ENCODE results near the gene SH3D19. TPM values are rescaled to one million over a fixed set of nuclear protein-coding genes. Genes with fewer than 3 reads are reported as not detected.

The SH3D19 gene
- total RNA-seq, 4 donors from 2014 or later, result 35.6 to 73.1 (median 50.5) TPM

GRCh38 chr4:151359576-151359975 lies 34.2 kb upstream of the SH3D19 start:
- Histone ChIP-seq H3K9me3 (no peaks in the 10 kb centered on the region), H3K4me3 (no peak overlapping the region), H3K4me1 (peaks cover 0 to 7% of the 10 kb centered on the region in 2 donors), H3K27me3 (no peaks in the 10 kb centered on the region), H3K36me3 (no peaks in the 10 kb centered on the region), H3K27ac (no peak overlapping the region)
- in situ Hi-C loops (cut with MboI; ENCODE audit: low sequenced_read_pairs in 4 of 4) (loop anchor here in 3 of 4 donors (25.0 kb wide), 2 partner anchors 247 to 253 kb away; no protein-coding TSS in a partner anchor), intact Hi-C loops (cut with DNase I; ENCODE audit: low total_unique reads) (no loop called here)
- TF ChIP-seq POLR2A (IDR thresholded peaks at IDR 0.05) (no peak), CTCF (IDR thresholded peaks at IDR 0.05 in 4 of 5, conservative IDR thresholded peaks at IDR 0.05 in 1 of 5) (no peak)
- DNase-seq (no peak), ATAC-seq (no peak)

GRCh38 chr4:151358266-151358665 lies 32.9 kb upstream of the SH3D19 start:
- intact Hi-C loops (cut with DNase I; ENCODE audit: low total_unique reads) (no loop called here), in situ Hi-C loops (cut with MboI; ENCODE audit: low sequenced_read_pairs in 4 of 4) (loop anchor here in 3 of 4 donors (25.0 kb wide), 2 partner anchors 246 to 254 kb away; no protein-coding TSS in a partner anchor)
- no peak for DNase-seq
- ATAC-seq, result no peak
- peaks cover 0 to 7% of the 10 kb centered on the region in 2 donors for H3K4me1 ChIP-seq
- H3K36me3 ChIP-seq, result no peaks in the 10 kb centered on the region
- H3K9me3 ChIP-seq, result no peaks in the 10 kb centered on the region
- H3K27ac ChIP-seq, result no peak overlapping the region
- no peak for TF ChIP-seq CTCF (IDR thresholded peaks at IDR 0.05 in 4 of 5, conservative IDR thresholded peaks at IDR 0.05 in 1 of 5)
- TF ChIP-seq POLR2A (IDR thresholded peaks at IDR 0.05), result no peak
- no peak overlapping the region for H3K4me3 ChIP-seq
- H3K27me3 ChIP-seq, result no peaks in the 10 kb centered on the region

GRCh38 chr4:151356510-151356909 lies 31.1 kb upstream of the SH3D19 start:
- H3K36me3 ChIP-seq, result no peaks in the 10 kb centered on the region
- no peak for DNase-seq
- no peak overlapping the region for H3K27ac ChIP-seq
- no peak for TF ChIP-seq CTCF (IDR thresholded peaks at IDR 0.05 in 4 of 5, conservative IDR thresholded peaks at IDR 0.05 in 1 of 5)
- in situ Hi-C loops (cut with MboI; ENCODE audit: low sequenced_read_pairs in 4 of 4), result loop anchor here in 3 of 4 donors (25.0 kb wide), 2 partner anchors 244 to 256 kb away; no protein-coding TSS in a partner anchor
- intact Hi-C loops (cut with DNase I; ENCODE audit: low total_unique reads), result no loop called here
- H3K4me3 ChIP-seq, result no peak overlapping the region
- no peaks in the 10 kb centered on the region for H3K27me3 ChIP-seq
- no peaks in the 10 kb centered on the region for H3K9me3 ChIP-seq
- no peak for ATAC-seq
- peaks cover 0 to 7% of the 10 kb centered on the region in 2 donors for H3K4me1 ChIP-seq

GRCh38 chr4:151355155-151355554 lies 29.8 kb upstream of the SH3D19 start:
- Histone ChIP-seq H3K4me1 (peaks cover 0 to 7% of the 10 kb centered on the region in 2 donors), H3K4me3 (no peak overlapping the region), H3K36me3 (no peaks in the 10 kb centered on the region), H3K27ac (no peak overlapping the region), H3K9me3 (no peaks in the 10 kb centered on the region), H3K27me3 (no peaks in the 10 kb centered on the region)
- no peak for ATAC-seq
- intact Hi-C loops (cut with DNase I; ENCODE audit: low total_unique reads), result no loop called here
- no peak for DNase-seq
- in situ Hi-C loops (cut with MboI; ENCODE audit: low sequenced_read_pairs in 4 of 4), result loop anchor here in 3 of 4 donors (25.0 kb wide), 2 partner anchors 243 to 257 kb away; no protein-coding TSS in a partner anchor
- TF ChIP-seq POLR2A (IDR thresholded peaks at IDR 0.05) (no peak), CTCF (IDR thresholded peaks at IDR 0.05 in 4 of 5, conservative IDR thresholded peaks at IDR 0.05 in 1 of 5) (no peak)
